ENCODE data around the gene CDK5R1. TPM values are rescaled to one million over a fixed set of nuclear protein-coding genes. Genes with fewer than 3 reads are reported as not detected.

The CDK5R1 gene
- total RNA-seq, 1 donor from 2014 or later, result 2.6 TPM

DNA sequence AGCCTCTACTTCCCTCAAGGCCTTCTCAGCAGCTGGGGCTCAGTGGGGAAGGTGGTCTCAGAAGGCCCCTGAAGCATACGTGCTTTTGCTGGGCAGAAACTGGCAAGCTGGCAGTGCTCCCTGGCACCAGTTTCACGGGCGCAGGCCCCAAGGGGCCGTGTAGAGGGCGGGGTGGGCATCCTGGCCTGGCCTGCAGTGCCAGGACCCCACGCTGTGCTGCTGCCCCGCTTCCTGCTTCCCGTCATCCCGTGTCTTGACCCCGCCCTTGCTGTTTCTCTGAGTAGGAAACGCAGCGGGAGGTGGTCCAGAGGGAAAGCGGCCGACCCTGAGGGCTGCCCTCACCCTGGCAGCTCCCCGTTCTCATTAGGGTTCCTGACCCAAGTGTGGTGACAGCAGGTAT lies 6.8 kb downstream of the CDK5R1 start:
- no peak for DNase-seq (ENCODE audit: low read depth)

DNA sequence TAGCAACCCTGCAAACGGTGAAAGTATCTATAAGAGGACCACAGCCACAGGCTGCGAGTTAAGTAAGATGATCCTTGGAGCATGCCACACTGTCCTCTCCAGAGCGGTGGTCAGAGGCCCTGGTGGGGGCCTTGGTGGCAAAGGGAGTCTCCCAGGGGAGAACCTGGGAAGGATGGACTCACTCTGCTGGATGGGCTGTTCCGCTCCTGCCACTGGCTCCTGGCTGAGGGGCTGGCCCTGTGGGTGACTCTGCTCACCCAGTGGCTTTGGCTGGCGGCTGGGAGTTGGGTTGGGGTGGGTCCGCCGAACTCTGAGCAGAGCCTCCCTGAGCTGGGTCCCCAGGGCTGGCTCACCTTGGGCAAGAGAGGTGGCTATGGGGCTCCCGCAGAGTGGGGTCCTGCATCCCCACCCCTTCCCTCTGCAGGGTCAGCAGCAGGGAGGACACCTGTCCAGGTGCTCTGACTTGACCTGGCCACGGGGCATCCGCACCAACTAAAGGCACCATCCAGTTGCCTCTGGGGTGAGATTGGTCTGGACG lies 7.3 kb downstream of the CDK5R1 start:
- DNase-seq (ENCODE audit: low read depth), result no peak

DNA sequence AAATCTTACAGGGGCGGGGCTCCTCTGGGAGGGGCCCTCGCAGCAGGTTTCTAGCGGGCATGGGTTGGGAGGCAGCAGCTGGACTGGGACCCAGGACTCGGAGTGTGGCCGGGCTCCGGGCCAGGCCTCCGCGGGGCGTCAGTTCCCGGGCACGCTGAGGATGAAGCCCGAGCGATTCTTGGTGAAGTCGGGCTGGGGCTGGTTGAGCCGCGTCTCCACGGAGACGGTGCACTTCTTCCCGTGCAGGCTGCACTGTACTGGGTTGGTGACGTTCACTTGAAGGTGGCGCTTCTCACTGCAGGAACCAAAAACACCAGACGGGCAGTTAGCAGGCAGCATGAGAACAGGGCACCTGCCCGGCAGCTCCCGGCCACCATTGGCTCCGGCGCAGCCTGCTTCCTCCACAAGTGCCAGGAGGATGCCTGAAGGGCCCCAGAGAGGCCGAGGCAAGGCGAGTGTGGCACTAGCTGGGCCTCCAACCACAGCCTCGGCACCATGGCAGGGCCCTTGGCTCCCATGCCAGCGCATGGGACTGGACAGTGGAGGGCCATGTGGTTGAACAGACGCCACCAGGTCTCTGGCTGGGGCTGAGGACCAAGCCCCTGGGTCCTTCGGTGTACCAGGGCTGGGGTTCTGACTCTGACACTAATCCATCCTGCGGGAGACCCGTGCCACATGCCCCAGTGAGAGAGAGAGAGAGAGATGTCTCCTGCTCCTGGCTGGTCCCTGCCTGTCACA lies 8.0 kb downstream of the CDK5R1 start:
- DNase-seq (ENCODE audit: low read depth), result no peak

DNA sequence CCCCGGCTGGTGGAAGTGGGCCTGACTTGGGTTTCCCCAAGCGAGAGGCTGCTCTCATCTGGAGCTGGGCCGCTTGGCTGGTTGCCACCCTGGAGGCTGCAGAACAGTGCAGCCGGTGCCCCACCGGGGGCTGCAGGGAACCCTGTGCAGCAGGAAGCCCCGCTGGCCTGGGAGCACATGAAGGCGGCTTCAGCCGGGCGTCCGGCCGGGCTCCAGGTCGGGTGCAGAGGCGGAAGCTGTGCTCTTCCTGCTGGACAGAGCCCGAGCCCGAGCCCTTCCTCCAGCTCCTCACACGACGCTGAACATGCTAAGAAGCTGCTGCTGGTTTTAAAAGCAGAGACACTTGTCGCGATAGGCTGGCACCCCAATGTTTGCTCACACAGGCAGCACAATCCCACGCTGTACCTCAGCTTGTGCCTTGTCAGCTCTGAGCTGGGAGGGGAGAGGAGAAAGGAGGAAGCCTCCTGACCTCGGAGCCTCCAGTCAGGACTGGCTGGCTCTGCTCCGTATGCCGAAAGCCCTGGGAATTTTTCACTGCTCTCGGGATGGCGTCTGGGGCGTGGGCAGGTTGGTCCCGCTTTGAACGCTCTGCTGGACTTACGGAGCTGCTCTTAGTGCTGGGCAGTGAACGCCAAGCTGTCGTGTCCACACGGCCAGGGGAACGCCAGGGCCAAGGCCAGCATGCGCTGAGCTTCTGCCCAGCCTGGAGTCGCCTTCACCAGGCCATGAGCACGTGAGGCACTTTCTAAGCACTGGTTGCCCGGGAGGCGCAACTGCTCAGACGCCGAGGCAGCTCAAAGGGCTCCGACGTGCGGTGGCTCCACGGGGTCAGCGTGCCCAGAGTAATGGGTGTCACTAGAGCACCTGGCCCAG lies 8.8 kb downstream of the CDK5R1 start:
- DNase-seq (ENCODE audit: low read depth), result peak; percentile 40

DNA sequence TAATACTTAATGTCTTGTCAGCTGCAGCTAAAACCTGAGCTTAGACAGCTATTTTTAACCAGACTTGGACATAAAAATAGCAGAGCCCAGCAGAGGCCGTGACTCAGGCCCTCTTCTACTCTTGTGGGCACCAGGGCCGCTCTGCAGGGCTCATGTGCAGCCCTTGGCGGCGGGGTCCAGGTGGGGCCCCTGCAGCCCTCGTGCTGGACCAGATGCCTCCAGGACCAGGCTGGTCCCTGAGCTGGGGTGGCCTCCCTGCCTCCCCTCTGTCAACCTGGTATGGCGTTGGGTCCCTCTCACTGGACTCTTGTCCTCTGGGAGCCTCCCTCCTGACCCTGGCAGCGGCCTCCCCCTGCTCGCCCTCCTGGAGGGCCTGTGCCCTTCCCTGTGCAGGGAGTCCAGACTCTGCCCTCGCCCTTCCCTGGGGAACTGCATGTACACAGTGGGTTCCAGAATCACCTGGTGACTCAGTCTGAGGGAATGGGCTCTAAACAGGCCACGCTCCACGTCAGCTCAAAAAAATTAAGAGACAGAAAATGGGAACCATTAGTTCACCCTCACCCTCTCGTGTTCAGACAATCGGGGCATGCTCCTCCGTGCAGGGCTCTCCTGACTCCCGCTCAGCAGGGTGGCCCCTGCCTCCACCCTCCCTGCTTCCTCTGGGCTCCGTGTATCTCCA lies 9.7 kb downstream of the CDK5R1 start:
- peak; percentile 50 for DNase-seq (ENCODE audit: low read depth)

GRCh38 chr17:32497431-32498205 lies 10.8 kb downstream of the CDK5R1 start:
- no peak for DNase-seq (ENCODE audit: low read depth)

DNA sequence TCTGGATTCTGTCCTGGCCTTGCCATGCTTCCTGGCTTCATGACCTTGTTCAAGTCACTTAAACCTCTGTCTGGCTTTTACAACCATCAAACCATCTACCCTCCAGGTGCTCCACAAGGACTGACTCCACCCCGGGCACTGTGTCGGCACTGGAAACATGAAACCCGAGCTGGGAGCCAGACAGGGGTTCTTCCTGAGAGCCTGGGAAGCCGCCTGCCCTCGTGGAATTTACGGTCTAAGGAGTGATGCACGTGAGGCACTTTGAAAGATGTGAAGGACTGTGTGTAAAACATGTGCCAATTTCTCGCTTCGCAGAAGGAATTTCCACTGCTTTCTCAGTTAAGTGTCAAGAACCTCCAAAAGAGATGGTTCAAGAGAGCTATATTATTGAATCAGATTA lies 11.6 kb downstream of the CDK5R1 start:
- DNase-seq (ENCODE audit: low read depth), result no peak

DNA sequence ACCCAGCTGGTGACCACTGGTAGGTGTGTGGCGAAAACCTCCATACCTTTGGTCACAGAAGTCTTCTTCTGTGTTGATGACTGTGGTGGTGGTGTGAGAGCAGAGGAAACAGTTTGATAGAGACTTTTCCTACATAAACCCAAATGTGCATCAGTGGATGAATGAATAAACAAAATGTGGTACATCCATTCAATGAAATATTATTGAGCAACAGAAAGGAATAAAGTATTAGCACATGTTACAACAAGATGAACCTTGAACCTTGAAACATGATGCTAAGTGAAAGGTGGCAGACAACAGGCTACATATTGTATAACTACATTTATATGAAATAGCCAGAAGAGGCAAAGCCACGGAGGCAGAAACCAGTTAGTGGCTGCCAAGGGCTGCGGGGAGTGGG lies 15.2 kb downstream of the CDK5R1 start:
- DNase-seq (ENCODE audit: low read depth), result no peak

DNA sequence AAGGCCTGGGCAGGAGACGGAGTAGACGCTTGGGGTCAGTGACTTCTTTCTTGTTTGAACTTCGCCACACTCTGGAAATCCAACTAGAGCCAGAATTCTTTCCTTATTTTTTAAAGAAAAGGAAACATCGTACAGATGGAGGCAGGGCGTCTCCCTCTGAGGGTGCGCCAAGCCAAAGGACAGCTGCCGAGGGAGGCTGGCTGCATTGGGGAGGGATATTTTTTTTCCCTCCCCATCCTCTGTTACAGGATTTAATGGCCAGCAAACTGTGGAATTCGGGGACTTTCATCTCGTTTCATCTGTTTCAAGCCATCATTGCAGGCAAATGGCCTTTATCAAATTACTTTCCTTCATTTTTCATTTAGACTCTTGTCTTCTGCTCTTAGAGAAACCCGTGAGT lies 15.9 kb downstream of the CDK5R1 start:
- DNase-seq (ENCODE audit: low read depth), result no peak

DNA sequence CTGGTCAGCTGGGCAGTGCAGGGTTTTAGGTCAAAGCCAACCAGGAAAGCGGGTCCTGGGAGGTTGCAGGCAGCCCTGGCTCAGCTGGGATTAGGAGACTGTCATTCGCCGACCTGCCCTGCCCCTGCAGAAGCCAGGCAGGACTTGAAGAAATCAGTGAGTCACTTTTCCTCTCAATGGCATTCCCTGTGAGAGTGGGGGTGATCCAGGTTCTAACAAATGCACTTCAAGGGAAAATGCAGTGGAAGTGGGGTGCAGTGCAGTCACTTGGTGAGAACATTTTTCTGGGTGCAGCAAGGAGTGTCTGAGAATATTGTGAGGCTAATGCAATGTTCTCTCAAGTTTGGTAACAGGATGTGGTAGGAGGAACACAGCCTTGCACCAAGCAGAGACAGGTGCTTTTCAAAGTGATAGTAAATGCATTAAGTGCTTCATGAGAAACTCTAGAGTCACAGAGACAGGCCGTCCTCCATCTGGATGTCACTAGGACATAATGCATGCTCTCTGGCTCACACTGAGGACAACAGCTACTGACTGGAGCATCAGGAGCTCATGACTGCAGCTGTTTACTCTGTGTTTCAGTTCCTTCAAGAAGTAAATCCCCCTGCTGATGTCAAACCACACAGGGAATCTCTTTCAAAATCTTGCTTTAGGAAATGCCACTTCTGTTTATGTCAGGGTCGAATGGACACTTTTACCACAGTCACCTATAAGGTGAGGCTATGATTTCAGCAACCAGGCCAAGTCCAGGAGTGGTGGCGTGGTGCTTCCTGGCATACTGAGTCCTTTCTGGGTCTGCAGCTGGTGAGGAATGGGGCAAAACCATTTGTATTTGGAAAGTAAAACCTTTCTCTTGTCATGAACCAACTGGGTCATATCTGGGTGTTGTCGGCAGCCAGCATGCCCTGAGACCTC lies 16.7 kb downstream of the CDK5R1 start:
- DNase-seq (ENCODE audit: low read depth), result peak; percentile 33

DNA sequence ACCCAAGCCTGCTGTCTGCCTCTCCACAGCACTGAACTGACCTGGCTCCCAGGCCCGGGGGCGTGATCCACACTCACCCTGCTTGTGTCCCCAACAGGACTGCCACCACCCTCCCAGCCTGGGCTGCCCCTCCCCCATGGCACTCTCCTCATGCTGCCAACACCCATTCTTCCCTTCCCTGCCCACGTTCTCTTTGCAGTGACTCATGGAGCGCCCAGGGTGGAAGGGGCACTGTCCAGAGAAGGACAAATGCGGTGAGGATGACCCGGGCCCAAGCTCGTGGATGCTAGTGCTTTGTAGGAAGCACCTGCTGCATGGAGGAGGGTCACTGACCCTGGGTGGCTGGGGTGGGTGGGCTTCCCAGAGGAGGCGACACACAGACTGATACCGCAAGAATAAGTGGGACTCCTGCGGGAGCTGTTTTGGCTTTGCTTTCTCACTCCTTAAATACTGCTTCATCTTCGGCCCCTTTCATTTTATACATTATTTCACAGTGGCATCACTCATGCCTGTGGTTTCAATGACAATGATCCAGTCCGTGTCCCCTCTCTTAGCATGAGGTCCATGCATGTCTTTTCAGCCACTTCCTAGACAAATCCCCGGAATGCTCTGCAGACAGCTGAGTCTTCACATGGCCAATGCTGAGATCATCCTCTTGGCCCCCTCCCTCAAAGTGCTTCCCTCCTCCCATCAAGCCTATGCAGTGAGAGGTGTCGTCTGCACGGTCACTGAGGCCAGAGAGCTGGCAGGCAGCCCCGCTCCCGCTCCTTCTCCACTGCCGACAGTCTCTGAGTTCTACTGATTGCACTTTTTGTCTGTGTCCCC lies 17.6 kb downstream of the CDK5R1 start:
- no peak for DNase-seq (ENCODE audit: low read depth)

GRCh38 chr17:32508926-32509325 lies 22.1 kb downstream of the CDK5R1 start:
- DNase-seq (ENCODE audit: low read depth), result no peak

DNA sequence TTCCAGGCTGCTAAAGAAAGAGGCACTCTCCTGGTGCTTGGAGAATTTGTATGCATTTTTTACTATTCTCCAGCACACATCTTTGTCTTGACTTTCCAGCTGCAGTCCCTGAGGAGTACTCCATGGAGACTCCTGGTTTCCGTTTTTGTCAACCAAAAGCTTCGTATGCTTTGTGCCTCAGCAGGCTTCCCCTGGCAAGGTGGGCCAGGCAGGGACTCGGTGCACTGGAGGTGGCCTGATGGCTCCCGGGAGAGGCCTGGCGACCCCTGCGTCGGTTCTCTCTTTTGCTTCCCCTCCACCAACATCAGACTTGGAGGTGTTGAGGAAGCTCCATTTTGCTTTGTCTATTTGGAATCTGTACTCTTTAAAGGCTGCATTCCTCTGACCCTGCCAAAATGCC lies 23.7 kb downstream of the CDK5R1 start:
- DNase-seq (ENCODE audit: low read depth), result no peak

DNA sequence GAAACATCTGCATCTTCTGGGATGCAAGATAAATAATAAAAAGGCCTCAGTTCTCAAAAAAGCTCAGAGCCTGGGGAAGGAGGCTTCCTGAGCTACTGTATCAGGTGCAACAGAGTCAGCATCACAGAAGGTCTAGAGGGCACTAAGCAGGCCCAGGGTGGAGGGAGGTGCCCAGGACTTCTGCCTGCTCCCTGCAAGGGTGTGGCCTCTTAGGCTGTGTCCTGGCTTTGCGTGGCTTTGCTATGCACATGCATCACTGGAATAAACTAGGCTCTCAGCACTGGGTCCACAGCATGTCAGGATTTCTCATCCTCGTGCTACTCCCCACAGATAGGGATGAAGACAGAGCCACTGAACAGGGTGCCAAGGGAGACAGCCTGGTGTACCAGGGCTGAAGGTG lies 25.5 kb downstream of the CDK5R1 start:
- no peak for DNase-seq (ENCODE audit: low read depth)

DNA sequence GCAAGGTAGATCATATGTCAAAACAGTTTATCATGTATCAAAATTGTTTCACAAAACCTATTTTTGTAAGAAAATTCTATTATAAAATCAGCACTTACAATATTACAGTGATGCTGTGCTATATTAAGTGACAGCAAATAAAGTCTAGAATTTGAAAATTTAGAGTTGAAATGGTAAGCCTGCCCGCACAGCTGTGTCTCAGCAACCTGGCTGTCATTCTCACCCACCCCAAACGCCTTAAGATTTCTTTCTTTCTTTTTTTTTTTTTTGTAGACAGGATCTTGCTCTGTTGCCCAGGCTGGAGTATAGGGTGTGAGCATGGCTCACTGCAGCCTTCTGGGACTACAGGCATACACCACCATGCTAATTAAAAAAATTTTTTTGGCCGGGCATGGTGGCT lies 26.8 kb downstream of the CDK5R1 start:
- no peak for DNase-seq (ENCODE audit: low read depth)

DNA sequence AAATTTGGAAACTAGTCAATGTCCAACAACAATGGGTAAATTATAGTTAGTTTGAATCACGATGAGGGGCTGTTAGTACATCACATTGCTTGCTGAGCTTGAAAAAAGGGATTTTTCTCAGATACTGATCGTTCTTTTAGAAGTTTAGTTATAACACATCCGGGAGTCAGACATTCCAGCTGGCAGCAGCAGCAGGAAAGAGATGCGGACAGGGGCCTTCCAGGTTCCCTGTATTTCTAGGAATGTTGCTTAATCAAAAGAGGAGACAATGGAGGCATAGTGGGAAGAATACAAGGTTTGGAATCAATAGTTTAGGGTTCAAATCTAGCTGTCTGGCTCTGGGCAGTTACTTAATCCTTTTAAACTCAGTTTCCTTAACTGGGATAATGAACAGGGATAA lies 27.8 kb downstream of the CDK5R1 start:
- no peak for DNase-seq (ENCODE audit: low read depth)

- peak; percentile 25 for DNase-seq (ENCODE audit: low read depth)
These were observed 29.0 kb downstream of the CDK5R1 start for GRCh38 chr17:32515677-32516383.

DNA sequence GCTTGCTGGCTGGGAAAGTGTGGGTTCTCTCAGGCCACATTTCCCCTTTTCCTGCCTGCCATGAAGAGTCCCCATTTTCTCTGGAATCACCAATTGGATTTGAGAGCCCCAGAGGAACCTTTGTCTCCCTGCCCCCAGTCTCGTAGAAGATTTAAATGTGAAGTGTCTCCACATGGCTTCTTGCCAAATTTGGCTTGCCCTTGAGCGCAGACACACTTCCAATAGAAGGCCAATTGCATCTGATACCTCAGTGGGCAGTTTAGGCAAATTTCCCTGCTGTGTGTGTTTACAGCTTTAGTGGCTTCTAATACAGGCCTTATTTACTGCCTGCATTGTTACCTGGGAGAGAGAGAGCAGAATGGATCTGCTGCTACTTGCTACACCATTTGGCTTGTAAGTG lies 29.7 kb downstream of the CDK5R1 start:
- no peak for DNase-seq (ENCODE audit: low read depth)

Data from renal cortical epithelial cell (primary cell).